ENCODE results near the gene HMBS.

The HMBS gene

DNA sequence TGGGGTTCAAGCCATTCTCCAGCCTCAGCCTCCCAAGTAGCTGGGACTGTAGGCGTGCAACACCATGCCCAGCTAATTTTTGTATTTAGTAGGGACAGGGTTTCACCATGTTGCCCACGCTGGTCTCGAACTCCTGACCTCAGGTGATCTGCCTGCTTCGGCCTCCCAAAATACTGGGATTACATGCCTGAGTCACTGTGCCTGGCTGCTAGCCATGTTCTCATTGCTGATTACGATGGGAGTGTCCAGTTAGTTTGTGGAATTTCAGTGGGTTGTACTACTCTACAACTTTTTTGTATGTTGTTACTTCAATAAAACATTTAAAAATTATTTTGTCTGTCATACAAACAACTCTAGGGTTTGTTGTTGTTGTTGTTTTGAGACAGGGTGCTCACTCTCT is 21.9 kb upstream of the HMBS start:
- H3K4me3 ChIP-seq (ENCODE audit: low read depth, low read length): no peak overlapping the region
- no peaks in the 10 kb centered on the region for H3K9me3 ChIP-seq (ENCODE audit: control insufficient read depth, insufficient read depth, low read depth, low read length)
- H3K27ac ChIP-seq (ENCODE audit: extremely low read depth, low read depth, low read length): no peak overlapping the region
- H3K36me3 ChIP-seq (ENCODE audit: control insufficient read depth in 2 of 2, insufficient read depth in 1 of 2, low read length in 2 of 2): no peaks in the 10 kb centered on the region
- TF ChIP-seq GLI2 (tag by site-specific recombination; IDR thresholded peaks at IDR 0.05; ENCODE audit: borderline replicate concordance, low read depth) (no peak), ZNF544 (tag by site-specific recombination; IDR thresholded peaks at IDR 0.05) (no peak), ZNF354C (tag by site-specific recombination; IDR thresholded peaks at IDR 0.05; ENCODE audit: borderline replicate concordance, low read depth) (no peak), MEIS1 (CRISPR knock-in tag; IDR thresholded peaks at IDR 0.05; ENCODE audit: borderline replicate concordance) (no peak)
- POLR2A ChIA-PET: interaction anchor here (1.2 kb wide), 1 partner anchor 22 kb away, joined by 3 read pairs; the partner anchor contains the start of gene HMBS
- H3K4me1 ChIP-seq (ENCODE audit: control insufficient read depth, insufficient read depth, low read length): no peaks in the 10 kb centered on the region
- CTCF ChIA-PET: interaction anchor here (0.7 kb wide), 1 partner anchor 88 kb away, joined by 3 read pairs; no protein-coding TSS in a partner anchor

DNA sequence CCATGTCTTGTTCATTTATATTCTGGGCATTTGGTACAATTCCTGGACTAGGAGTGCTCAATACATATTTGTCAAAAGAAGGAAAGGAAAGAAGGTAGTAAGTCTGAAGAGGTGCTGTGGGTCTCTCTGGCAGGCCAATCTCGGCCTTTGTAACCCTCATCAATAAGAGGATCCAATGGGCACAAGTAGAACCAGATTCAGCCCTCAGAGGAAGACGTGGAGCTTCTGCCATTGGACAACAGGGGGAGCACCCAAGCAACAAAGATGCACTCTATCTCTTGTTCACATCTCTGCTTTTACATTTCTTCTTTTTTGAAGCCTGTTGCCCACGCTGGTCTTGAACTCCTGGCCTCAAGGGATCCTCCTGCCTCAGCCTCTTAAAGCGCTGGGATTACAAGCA is 19.3 kb upstream of the HMBS start:
- TF ChIP-seq ZNF785 (tag by site-specific recombination; IDR thresholded peaks at IDR 0.05) (no peak), GLIS2 (tag by site-specific recombination; IDR thresholded peaks at IDR 0.05) (no peak), HOXC10 (CRISPR knock-in tag; IDR thresholded peaks at IDR 0.05) (no peak), ZNF654 (tag by site-specific recombination; IDR thresholded peaks at IDR 0.05; ENCODE audit: low read depth) (peak; percentile 23; the same call in 1 of the 2 replicates)
- peaks cover 0 to 10% of the 10 kb centered on the region in 2 experiments; a peak in 1 of 3 replicates for H3K36me3 ChIP-seq (ENCODE audit: control insufficient read depth in 2 of 2, insufficient read depth in 1 of 2, low read length in 2 of 2)
- no peaks in the 10 kb centered on the region for H3K4me1 ChIP-seq (ENCODE audit: control insufficient read depth, insufficient read depth, low read length)
- ChIA-PET CTCF (interaction anchor here (0.6 to 1.0 kb wide), 4 partner anchors 20 to 273 kb away, joined by 3 to 5 read pairs (median 4); partner anchors contain the start of gene HMBS), POLR2A (no interaction called here)
- H3K27ac ChIP-seq (ENCODE audit: extremely low read depth, low read depth, low read length): no peak overlapping the region
- H3K4me3 ChIP-seq (ENCODE audit: low read depth, low read length): no peak overlapping the region
- no peaks in the 10 kb centered on the region for H3K9me3 ChIP-seq (ENCODE audit: control insufficient read depth, insufficient read depth, low read depth, low read length)

DNA sequence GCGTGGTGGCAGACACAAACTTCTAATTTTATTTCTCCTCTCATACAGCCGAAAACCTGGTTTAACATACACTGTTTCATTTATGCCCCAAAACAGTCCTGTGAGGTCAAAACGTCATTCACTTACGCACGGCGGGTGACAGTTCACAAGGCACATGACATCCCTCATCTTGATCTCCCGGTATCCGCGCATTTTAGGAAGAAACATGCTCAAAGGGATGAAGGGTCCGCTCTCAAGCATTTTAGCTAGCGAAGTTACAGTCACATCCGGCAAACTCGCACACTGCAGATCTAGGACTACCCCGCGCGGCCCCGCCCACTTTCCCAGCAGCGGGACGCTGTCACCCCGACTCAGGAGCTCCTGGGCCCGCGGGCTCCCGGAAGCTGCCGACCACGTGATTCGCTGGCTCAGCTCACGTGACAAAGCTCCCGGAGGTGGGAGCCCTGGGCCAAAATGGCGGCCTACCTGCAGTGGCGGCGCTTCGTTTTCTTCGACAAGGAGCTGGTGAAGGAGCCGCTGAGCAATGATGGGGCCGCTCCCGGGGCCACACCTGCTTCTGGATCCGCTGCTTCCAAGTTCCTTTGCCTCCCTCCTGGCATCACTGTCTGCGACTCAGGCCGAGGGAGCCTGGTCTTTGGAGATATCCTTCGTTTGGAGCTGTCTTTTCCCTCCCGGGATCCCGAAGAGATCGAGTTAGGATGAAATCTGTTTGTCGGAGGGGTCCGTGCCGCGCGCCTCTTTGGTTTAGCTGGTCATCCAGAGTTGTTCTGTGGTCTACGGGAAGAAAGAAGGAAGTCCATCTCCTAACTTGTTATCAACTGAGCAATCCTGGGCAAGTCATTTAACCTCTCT is 17.1 kb upstream of the HMBS start, which contains the start of gene VPS11:
VPS11 (plus strand) TSS at position 448 of the 852 bp plus-strand sequence; CDS start at position 454, 6 bp downstream.
- H3K36me3 ChIP-seq (ENCODE audit: control insufficient read depth in 2 of 2, insufficient read depth in 1 of 2, low read length in 2 of 2): peaks cover 4 to 31% of the 10 kb centered on the region in 2 experiments; a peak in 2 of 3 replicates
- H3K9me3 ChIP-seq (ENCODE audit: control insufficient read depth, insufficient read depth, low read depth, low read length): no peaks in the 10 kb centered on the region
- peak within 1 kb of the TSS; percentile 7; the same call in 1 of the 2 replicates for H3K27ac ChIP-seq (ENCODE audit: extremely low read depth, low read depth, low read length)
- no peaks in the 10 kb centered on the region for H3K4me1 ChIP-seq (ENCODE audit: control insufficient read depth, insufficient read depth, low read length)
- H3K4me3 ChIP-seq (ENCODE audit: low read depth, low read length): peak within 1 kb of the TSS; percentile 99
- ChIA-PET POLR2A (interaction anchor here (0.5 to 2.2 kb wide), 21 partner anchors 11 to 249 kb away, joined by 3 to 61 read pairs (median 4); partner anchors contain the start of genes CBL, CENATAC, DPAGT1 and HINFP), CTCF (interaction anchor here (0.6 to 2.6 kb wide), 9 partner anchors 10 to 400 kb away, joined by 3 to 8 read pairs (median 4); partner anchors contain the start of genes DPAGT1 and SLC37A4)
- no peak for TF ChIP-seq ZNF175 (tag by site-specific recombination; IDR thresholded peaks at IDR 0.05)
- TF ChIP-seq YY1 (tag by site-specific recombination; IDR thresholded peaks at IDR 0.05): peak; percentile 88
- TF ChIP-seq, protein P1, sequence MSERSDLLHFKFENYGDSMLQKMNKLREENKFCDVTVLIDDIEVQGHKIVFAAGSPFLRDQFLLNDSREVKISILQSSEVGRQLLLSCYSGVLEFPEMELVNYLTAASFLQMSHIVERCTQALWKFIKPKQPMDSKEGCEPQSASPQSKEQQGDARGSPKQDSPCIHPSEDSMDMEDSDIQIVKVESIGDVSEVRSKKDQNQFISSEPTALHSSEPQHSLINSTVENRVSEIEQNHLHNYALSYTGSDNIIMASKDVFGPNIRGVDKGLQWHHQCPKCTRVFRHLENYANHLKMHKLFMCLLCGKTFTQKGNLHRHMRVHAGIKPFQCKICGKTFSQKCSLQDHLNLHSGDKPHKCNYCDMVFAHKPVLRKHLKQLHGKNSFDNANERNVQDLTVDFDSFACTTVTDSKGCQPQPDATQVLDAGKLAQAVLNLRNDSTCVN (tag by site-specific recombination; optimal IDR thresholded peaks at IDR 0.05): peak; percentile 63
- peak; percentile 49 for TF ChIP-seq SP7 (tag by site-specific recombination; IDR thresholded peaks at IDR 0.05)
- no peak for TF ChIP-seq ZNF792 (tag by site-specific recombination; IDR thresholded peaks at IDR 0.05)
- no peak for TF ChIP-seq ZFP41 (tag by site-specific recombination; IDR thresholded peaks at IDR 0.05; ENCODE audit: borderline replicate concordance)
- TF ChIP-seq ZNF114 (tag by site-specific recombination; IDR thresholded peaks at IDR 0.05): no peak
- TF ChIP-seq SP2 (tag by site-specific recombination; IDR thresholded peaks at IDR 0.05): peak; percentile 81
- no peak for TF ChIP-seq GLI2 (tag by site-specific recombination; IDR thresholded peaks at IDR 0.05; ENCODE audit: borderline replicate concordance, low read depth)
- peak; percentile 69; the same call in 1 of the 2 replicates for TF ChIP-seq KLF10 (tag by site-specific recombination; IDR thresholded peaks at IDR 0.05)
- no peak for TF ChIP-seq ZNF837 (tag by site-specific recombination; IDR thresholded peaks at IDR 0.05)
- no peak for TF ChIP-seq ZFP3 (tag by site-specific recombination; IDR thresholded peaks at IDR 0.05; ENCODE audit: low read depth)
- TF ChIP-seq ZNF626 (tag by site-specific recombination; IDR thresholded peaks at IDR 0.05): no peak
- TF ChIP-seq ZNF211 (tag by site-specific recombination; IDR thresholded peaks at IDR 0.05; ENCODE audit: low read depth): no peak
- peak; percentile 84; the same call in 1 of the 2 replicates for TF ChIP-seq ZNF561 (tag by site-specific recombination; IDR thresholded peaks at IDR 0.05; ENCODE audit: borderline replicate concordance)
- TF ChIP-seq ZNF140 (tag by site-specific recombination; IDR thresholded peaks at IDR 0.05): no peak
- no peak for TF ChIP-seq ZNF624 (tag by site-specific recombination; IDR thresholded peaks at IDR 0.05)
- TF ChIP-seq ZSCAN30 (tag by site-specific recombination; IDR thresholded peaks at IDR 0.05): no peak
- TF ChIP-seq, protein P2, sequence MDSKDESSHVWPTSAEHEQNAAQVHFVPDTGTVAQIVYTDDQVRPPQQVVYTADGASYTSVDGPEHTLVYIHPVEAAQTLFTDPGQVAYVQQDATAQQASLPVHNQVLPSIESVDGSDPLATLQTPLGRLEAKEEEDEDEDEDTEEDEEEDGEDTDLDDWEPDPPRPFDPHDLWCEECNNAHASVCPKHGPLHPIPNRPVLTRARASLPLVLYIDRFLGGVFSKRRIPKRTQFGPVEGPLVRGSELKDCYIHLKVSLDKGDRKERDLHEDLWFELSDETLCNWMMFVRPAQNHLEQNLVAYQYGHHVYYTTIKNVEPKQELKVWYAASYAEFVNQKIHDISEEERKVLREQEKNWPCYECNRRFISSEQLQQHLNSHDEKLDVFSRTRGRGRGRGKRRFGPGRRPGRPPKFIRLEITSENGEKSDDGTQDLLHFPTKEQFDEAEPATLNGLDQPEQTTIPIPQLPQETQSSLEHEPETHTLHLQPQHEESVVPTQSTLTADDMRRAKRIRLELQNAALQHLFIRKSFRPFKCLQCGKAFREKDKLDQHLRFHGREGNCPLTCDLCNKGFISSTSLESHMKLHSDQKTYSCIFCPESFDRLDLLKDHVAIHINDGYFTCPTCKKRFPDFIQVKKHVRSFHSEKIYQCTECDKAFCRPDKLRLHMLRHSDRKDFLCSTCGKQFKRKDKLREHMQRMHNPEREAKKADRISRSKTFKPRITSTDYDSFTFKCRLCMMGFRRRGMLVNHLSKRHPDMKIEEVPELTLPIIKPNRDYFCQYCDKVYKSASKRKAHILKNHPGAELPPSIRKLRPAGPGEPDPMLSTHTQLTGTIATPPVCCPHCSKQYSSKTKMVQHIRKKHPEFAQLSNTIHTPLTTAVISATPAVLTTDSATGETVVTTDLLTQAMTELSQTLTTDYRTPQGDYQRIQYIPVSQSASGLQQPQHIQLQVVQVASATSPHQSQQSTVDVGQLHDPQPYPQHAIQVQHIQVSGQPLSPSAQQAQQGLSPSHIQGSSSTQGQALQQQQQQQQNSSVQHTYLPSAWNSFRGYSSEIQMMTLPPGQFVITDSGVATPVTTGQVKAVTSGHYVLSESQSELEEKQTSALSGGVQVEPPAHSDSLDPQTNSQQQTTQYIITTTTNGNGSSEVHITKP (tag by site-specific recombination; IDR thresholded peaks at IDR 0.05): peak; percentile 53
- no peak for TF ChIP-seq REPIN1 (tag by site-specific recombination; IDR thresholded peaks at IDR 0.05; ENCODE audit: low read depth)

Data from HEK293 (cell line).